HEK293 (cell line): ENCODE results near the gene ORMDL2.
"Not testable (repeated sequence)": the region's sequence is repeated elsewhere in the genome, so short reads cannot be mapped to it uniquely, and the experiment has no call there.

Experiments
- CTCF ChIA-PET: fragments of 350-600 bp; formaldehyde crosslinking; extraction: SDS; loops from one replicate; lab custom pipeline; 2021; ENCODE audit warnings: antibody characterized with exemption; lab: Yijun Ruan, JAX
- POLR2A ChIA-PET: fragments of 300-600 bp; formaldehyde crosslinking; extraction: SDS; loops from one replicate; lab custom pipeline; 2020; ENCODE audit warnings: antibody characterized with exemption, inconsistent platforms; lab: Yijun Ruan, JAX
- H3K27ac ChIP-seq: fragments of 200-500 bp; sonication (Bioruptor generic); 2 replicates; pipeline ENCODE4 v1.5.1; 2014; ENCODE audit warnings: low read depth, low read length, control low read depth, inconsistent platforms; ENCODE audit errors: extremely low read depth
- H3K36me3 ChIP-seq, 2 experiments: fragments of 200-500 bp in 1 of 2; sonication (Bioruptor generic) in 1 of 2; 1 replicate in 1 of 2; 2 replicates in 1 of 2; pipeline ENCODE4 v1.5.1; 2014 to 2017; ENCODE audit warnings: inconsistent platforms in 2 of 2, low read length in 2 of 2; ENCODE audit not compliant: control insufficient read depth in 2 of 2, insufficient read depth in 1 of 2
- H3K4me1 ChIP-seq: fragments of 200-500 bp; sonication (Bioruptor generic); 2 replicates; pipeline ENCODE4 v1.5.1; 2014; ENCODE audit warnings: mild to moderate bottlenecking, low read length, inconsistent platforms; ENCODE audit not compliant: control insufficient read depth, insufficient read depth
- H3K4me3 ChIP-seq: 2 replicates; pipeline ENCODE4 v1.5.1; 2011; ENCODE audit warnings: low read depth, mild to moderate bottlenecking, control low read depth, low read length, moderate library complexity
- H3K9me3 ChIP-seq: fragments of 200-500 bp; sonication (Bioruptor generic); 2 replicates; pipeline ENCODE4 v1.5.1; 2014; ENCODE audit warnings: low read depth, low read length, inconsistent platforms; ENCODE audit not compliant: control insufficient read depth, insufficient read depth
- ATF2 ChIP-seq: fragments of 450-650 bp; formaldehyde crosslinking; IDR thresholded peaks from 2 replicates; pipeline ENCODE4 v1.5.1; 2016; ENCODE audit warnings: missing biosample characterization, missing genetic modification characterization, low read depth
- CTCF ChIP-seq: fragments of 450-650 bp; formaldehyde crosslinking; IDR thresholded peaks from 2 replicates; pipeline ENCODE4 v1.5.1; 2016; ENCODE audit warnings: missing biosample characterization, missing genetic modification characterization
- MZF1 ChIP-seq: fragments of 450-650 bp; formaldehyde crosslinking; IDR thresholded peaks from 2 replicates; pipeline ENCODE4 v1.5.1; 2017; ENCODE audit warnings: missing biosample characterization, missing genetic modification characterization, borderline replicate concordance
- RBAK ChIP-seq: fragments of 450-650 bp; formaldehyde crosslinking; IDR thresholded peaks from 2 replicates; pipeline ENCODE4 v1.5.1; 2016; ENCODE audit warnings: missing biosample characterization, missing genetic modification characterization
- SP7 ChIP-seq: fragments of 450-650 bp; formaldehyde crosslinking; IDR thresholded peaks from 2 replicates; pipeline ENCODE4 v1.5.1; 2016; ENCODE audit warnings: missing biosample characterization, missing genetic modification characterization
- ZBTB8A ChIP-seq: fragments of 450-650 bp; formaldehyde crosslinking; IDR thresholded peaks from 2 replicates; pipeline ENCODE4 v1.5.1; 2016; ENCODE audit warnings: missing biosample characterization, missing genetic modification characterization
- ZEB2 ChIP-seq: fragments of 450-650 bp; formaldehyde crosslinking; IDR thresholded peaks from 2 replicates; pipeline ENCODE4 v1.5.1; 2016; ENCODE audit warnings: missing biosample characterization, missing genetic modification characterization
- ZNF146 ChIP-seq: fragments of 450-650 bp; formaldehyde crosslinking; IDR thresholded peaks from 2 replicates; pipeline ENCODE4 v1.5.1; 2016; ENCODE audit warnings: missing biosample characterization, missing genetic modification characterization
- ZNF19 ChIP-seq: fragments of 450-650 bp; formaldehyde crosslinking; IDR thresholded peaks from 2 replicates; pipeline ENCODE4; 2016; ENCODE audit warnings: missing biosample characterization, missing genetic modification characterization, low read depth
- ZNF335 ChIP-seq: fragments of 450-650 bp; formaldehyde crosslinking; conservative IDR thresholded peaks from 2 replicates; pipeline ENCODE4 v1.5.1; 2016; ENCODE audit warnings: missing biosample characterization, missing genetic modification characterization
- ZNF354C ChIP-seq: fragments of 450-650 bp; formaldehyde crosslinking; IDR thresholded peaks from 2 replicates; pipeline ENCODE4 v1.5.1; 2016; ENCODE audit warnings: missing biosample characterization, missing genetic modification characterization, low read depth, borderline replicate concordance
- ZNF366 ChIP-seq: fragments of 450-650 bp; formaldehyde crosslinking; conservative IDR thresholded peaks from 2 replicates; pipeline ENCODE4 v1.5.1; 2016; ENCODE audit warnings: missing biosample characterization, missing genetic modification characterization
- ZNF423 ChIP-seq: fragments of 450-650 bp; formaldehyde crosslinking; IDR thresholded peaks from 2 replicates; pipeline ENCODE4 v1.5.1; 2016; ENCODE audit warnings: missing biosample characterization, missing genetic modification characterization
- ZNF48 ChIP-seq: fragments of 450-650 bp; formaldehyde crosslinking; IDR thresholded peaks from 2 replicates; pipeline ENCODE4 v1.5.1; 2016; ENCODE audit warnings: missing biosample characterization, missing genetic modification characterization
- ZNF513 ChIP-seq: fragments of 450-650 bp; IDR thresholded peaks from 2 replicates; pipeline ENCODE4 v1.5.1; 2018; ENCODE audit warnings: missing biosample characterization, missing genetic modification characterization
- ZNF621 ChIP-seq: fragments of 450-650 bp; formaldehyde crosslinking; IDR thresholded peaks from 2 replicates; pipeline ENCODE4 v1.5.1; 2017; ENCODE audit warnings: missing biosample characterization, missing genetic modification characterization
- ZNF658 ChIP-seq: fragments of 450-650 bp; formaldehyde crosslinking; IDR thresholded peaks from 2 replicates; pipeline ENCODE4; 2016; ENCODE audit warnings: missing biosample characterization, missing genetic modification characterization
- ZNF830 ChIP-seq: fragments of 450-650 bp; IDR thresholded peaks from 2 replicates; pipeline ENCODE4 v1.5.0; 2018; ENCODE audit warnings: missing biosample characterization, missing genetic modification characterization, low read depth, mild to moderate bottlenecking, moderate library complexity

The ORMDL2 gene

GRCh38 chr12:55861396-55861795, 43.6 kb downstream of the ORMDL2 start:
- no peak overlapping the region for H3K27ac ChIP-seq
- POLR2A ChIA-PET, result no interaction called here
- no peak overlapping the region for H3K4me3 ChIP-seq
- H3K9me3 ChIP-seq, result no peaks in the 10 kb centered on the region
- no peaks in the 10 kb centered on the region for H3K36me3 ChIP-seq
- no peak for TF ChIP-seq ZEB2 (tag by site-specific recombination)
- no peak for TF ChIP-seq ATF2 (tag by site-specific recombination)
- TF ChIP-seq ZNF19 (tag by site-specific recombination), result no peak
- TF ChIP-seq ZNF48 (tag by site-specific recombination), result no peak
- TF ChIP-seq ZNF658 (tag by site-specific recombination), result no peak
- TF ChIP-seq ZNF146, result no peak
- no peak for TF ChIP-seq MZF1
- no peak for TF ChIP-seq RBAK (tag by site-specific recombination)
- no peak for TF ChIP-seq ZNF423 (tag by site-specific recombination)
- no peak for TF ChIP-seq ZNF366 (tag by site-specific recombination)
- TF ChIP-seq CTCF, result no peak
- TF ChIP-seq ZNF354C, result no peak
- no peak for TF ChIP-seq ZNF830 (tag by site-specific recombination)
- no peaks in the 10 kb centered on the region for H3K4me1 ChIP-seq
- CTCF ChIA-PET, result interaction anchor here (0.7 kb wide), 1 partner anchor 33 kb away, joined by 4 read pairs; no protein-coding TSS in a partner anchor

- no peak overlapping the region for H3K27ac ChIP-seq
- no peak overlapping the region for H3K4me3 ChIP-seq
- POLR2A ChIA-PET, result interaction anchor here (0.8 kb wide), 1 partner anchor 32 kb away, joined by 3 read pairs; the partner anchor contains the start of gene DNAJC14
- H3K4me1 ChIP-seq, result no peaks in the 10 kb centered on the region
- H3K9me3 ChIP-seq, result no peaks in the 10 kb centered on the region
- TF ChIP-seq ZBTB8A (no peak), ZNF335 (peak; percentile 4; the same call in 1 of the 2 replicates)
- CTCF ChIA-PET, result interaction anchor here (0.7 kb wide), 1 partner anchor 33 kb away, joined by 4 read pairs; no protein-coding TSS in a partner anchor
- no peaks in the 10 kb centered on the region for H3K36me3 ChIP-seq
Observed at GRCh38 chr12:55861871-55862270, 44.0 kb downstream of the ORMDL2 start.

GRCh38 chr12:55862286-55862685, 44.4 kb downstream of the ORMDL2 start:
- no peaks in the 10 kb centered on the region for H3K4me1 ChIP-seq
- ChIA-PET CTCF (no interaction called here), POLR2A (interaction anchor here (0.7 to 0.8 kb wide), 2 partner anchors 25 to 33 kb away, joined by 3 to 5 read pairs; partner anchors contain the start of gene DNAJC14)
- no peaks in the 10 kb centered on the region for H3K36me3 ChIP-seq
- H3K4me3 ChIP-seq, result no peak overlapping the region
- no peak overlapping the region for H3K27ac ChIP-seq
- TF ChIP-seq ZNF19 (tag by site-specific recombination) (no peak), ZNF513 (tag by site-specific recombination) (no peak), ZNF621 (no peak), SP7 (tag by site-specific recombination) (no peak)
- TF ChIP-seq, all 188 proteins: peak for 0
- H3K9me3 ChIP-seq, result no peaks in the 10 kb centered on the region

GRCh38 chr12:55862931-55863330, 45.1 kb downstream of the ORMDL2 start:
- H3K27ac ChIP-seq, H3K36me3 ChIP-seq, H3K4me1 ChIP-seq, H3K9me3 ChIP-seq, CTCF ChIA-PET, H3K4me3 ChIP-seq: not testable (repeated sequence)
- POLR2A ChIA-PET, result interaction anchor here (0.6 to 0.7 kb wide), 2 partner anchors 24 to 119 kb away, joined by 5 read pairs; no protein-coding TSS in a partner anchor
